Measurements from ENCODE around the gene NEXN. TPM values are rescaled to one million over a fixed set of nuclear protein-coding genes. Genes with fewer than 3 reads are reported as not detected.

The NEXN gene
- total RNA-seq, 1 experiment from 2014 or later, result 0.15 TPM

DNA sequence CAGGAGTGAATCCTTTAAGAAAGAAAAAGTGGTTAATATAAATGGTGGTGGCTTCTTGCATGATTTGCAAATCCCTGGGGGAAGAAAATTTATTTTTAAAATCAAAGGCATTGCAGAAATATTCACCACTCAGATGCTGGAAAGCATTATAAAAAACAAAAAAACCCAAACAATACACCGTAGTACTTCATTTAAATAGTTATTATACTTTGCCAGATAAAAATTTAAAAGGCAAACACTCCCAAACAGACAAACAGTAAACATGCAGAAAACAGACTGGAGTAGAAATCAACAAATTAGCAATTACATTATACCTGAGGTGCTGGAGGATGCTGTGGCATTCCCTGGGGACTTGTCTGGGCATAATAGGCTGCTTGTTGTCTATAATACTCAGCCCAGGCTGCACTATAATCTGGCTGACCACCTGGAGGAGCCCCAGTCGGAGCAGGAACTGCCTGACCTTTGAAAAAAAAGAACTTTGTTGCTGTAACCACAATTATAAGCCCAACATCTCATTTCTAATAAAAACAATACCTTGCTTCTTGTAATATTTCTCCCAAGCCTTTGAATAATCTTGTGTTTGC is 60.5 kb downstream of the NEXN start:
- Histone ChIP-seq H3K27ac (ENCODE audit: low read depth, low read length) (no peak overlapping the region), H3K4me2 (ENCODE audit: low read length) (no peak overlapping the region), H3K4me3 (replicated peaks in 1 of 2; ENCODE audit: low read depth in 1 of 2, low read length in 2 of 2) (no peak overlapping the region), H3K27me3 (ENCODE audit: insufficient read depth, low read length) (no peaks in the 10 kb centered on the region), H2AFZ (ENCODE audit: low read depth, low read length, poor library complexity, severe bottlenecking) (no peak overlapping the region), H3K79me2 (ENCODE audit: insufficient read depth, low read length) (peaks cover 83% of the 10 kb centered on the region), H3K36me3 (ENCODE audit: control insufficient read depth in 1 of 2, insufficient read depth in 2 of 2, low read length in 2 of 2) (peaks cover 67 to 71% of the 10 kb centered on the region in 2 experiments), H3K9ac (ENCODE audit: low read length) (no peak overlapping the region), H3K9me2 (ENCODE audit: insufficient read depth) (no peaks in the 10 kb centered on the region), H4K20me1 (ENCODE audit: insufficient read depth) (peaks cover 37% of the 10 kb centered on the region; the same call in 1 of the 2 replicates), H3K4me1 (ENCODE audit: control insufficient read depth in 1 of 2, insufficient read depth in 2 of 2, low read length in 2 of 2) (no peaks in the 10 kb centered on the region), H3K9me3 (ENCODE audit: control insufficient read depth in 1 of 2, insufficient read depth in 1 of 2, low read depth in 1 of 2, low read length in 2 of 2) (no peaks in the 10 kb centered on the region)
- intact Hi-C loops (cut with micrococcal nuclease), result no loop called here
- POLR2A ChIA-PET, result no interaction called here
- TF ChIP-seq ELF1 (IDR thresholded peaks at IDR 0.05; ENCODE audit: borderline replicate concordance, low read depth), result no peak
- TF ChIP-seq CEBPB (IDR thresholded peaks at IDR 0.05; ENCODE audit: low read depth), result no peak
- no peak for TF ChIP-seq RAD21 (IDR thresholded peaks at IDR 0.05; ENCODE audit: low read depth)
- TF ChIP-seq, protein P1, sequence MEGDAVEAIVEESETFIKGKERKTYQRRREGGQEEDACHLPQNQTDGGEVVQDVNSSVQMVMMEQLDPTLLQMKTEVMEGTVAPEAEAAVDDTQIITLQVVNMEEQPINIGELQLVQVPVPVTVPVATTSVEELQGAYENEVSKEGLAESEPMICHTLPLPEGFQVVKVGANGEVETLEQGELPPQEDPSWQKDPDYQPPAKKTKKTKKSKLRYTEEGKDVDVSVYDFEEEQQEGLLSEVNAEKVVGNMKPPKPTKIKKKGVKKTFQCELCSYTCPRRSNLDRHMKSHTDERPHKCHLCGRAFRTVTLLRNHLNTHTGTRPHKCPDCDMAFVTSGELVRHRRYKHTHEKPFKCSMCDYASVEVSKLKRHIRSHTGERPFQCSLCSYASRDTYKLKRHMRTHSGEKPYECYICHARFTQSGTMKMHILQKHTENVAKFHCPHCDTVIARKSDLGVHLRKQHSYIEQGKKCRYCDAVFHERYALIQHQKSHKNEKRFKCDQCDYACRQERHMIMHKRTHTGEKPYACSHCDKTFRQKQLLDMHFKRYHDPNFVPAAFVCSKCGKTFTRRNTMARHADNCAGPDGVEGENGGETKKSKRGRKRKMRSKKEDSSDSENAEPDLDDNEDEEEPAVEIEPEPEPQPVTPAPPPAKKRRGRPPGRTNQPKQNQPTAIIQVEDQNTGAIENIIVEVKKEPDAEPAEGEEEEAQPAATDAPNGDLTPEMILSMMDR (IDR thresholded peaks at IDR 0.05 in 2 of 3, conservative IDR thresholded peaks at IDR 0.05 in 1 of 3; ENCODE audit: borderline replicate concordance in 1 of 3, insufficient read depth in 1 of 3, low read depth in 2 of 3, low read length in 2 of 3), result 0 out of 6 replicates have a peak, but pooled peaks of 2 of the 3 experiments have one; percentile 11 to 14
- no peak for TF ChIP-seq ZNF274 (IDR thresholded peaks at IDR 0.05; ENCODE audit: low read depth, low read length)
- peak; percentile 3 for DNase-seq (ENCODE audit: low read depth, low spot score)
- no TSS peak for BruUV-seq (replicated peaks)
- CTCF ChIA-PET, result interaction anchor here (2.3 kb wide), 1 partner anchor 166 kb away, joined by 7 read pairs; no protein-coding TSS in a partner anchor
- RAD21 ChIA-PET (ENCODE audit: low non-redundant PET in 1 of 2, low total read pairs in 2 of 2, uncharacterized antibody in 2 of 2, unreplicated experiment in 2 of 2), result no interaction called here
- ATAC-seq, result peak; percentile 86

DNA sequence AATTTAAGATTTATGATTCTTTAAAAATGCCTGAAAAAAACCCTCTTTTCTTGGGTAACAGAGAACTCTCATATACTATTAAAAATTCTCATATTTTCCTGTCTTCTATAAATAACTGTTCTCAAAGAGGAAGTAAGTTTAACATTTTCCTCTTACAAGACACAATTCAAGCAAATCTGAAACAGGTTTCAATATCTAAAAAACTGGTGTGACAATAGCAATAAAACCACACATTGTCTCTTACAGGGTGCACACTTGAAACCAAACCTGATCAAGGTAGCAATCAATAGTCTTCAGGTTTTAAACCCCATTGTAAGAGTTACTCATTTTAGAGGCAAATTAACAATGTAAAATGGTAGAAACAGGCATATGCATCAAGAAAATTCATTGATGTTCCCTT is 62.4 kb downstream of the NEXN start:
- BruUV-seq (replicated peaks), result no TSS peak
- RAD21 ChIA-PET (ENCODE audit: low non-redundant PET in 1 of 2, low total read pairs in 2 of 2, uncharacterized antibody in 2 of 2, unreplicated experiment in 2 of 2), result no interaction called here
- CTCF ChIA-PET, result no interaction called here
- ATAC-seq, result no peak
- no peak overlapping the region for H3K27ac ChIP-seq (ENCODE audit: low read depth, low read length)
- no peak overlapping the region for H3K4me2 ChIP-seq (ENCODE audit: low read length)
- peaks cover 46% of the 10 kb centered on the region; the same call in 1 of the 2 replicates for H4K20me1 ChIP-seq (ENCODE audit: insufficient read depth)
- intact Hi-C loops (cut with micrococcal nuclease), result no loop called here
- H3K79me2 ChIP-seq (ENCODE audit: insufficient read depth, low read length), result peaks cover 94% of the 10 kb centered on the region
- no peaks in the 10 kb centered on the region for H3K9me3 ChIP-seq (ENCODE audit: control insufficient read depth in 1 of 2, insufficient read depth in 1 of 2, low read depth in 1 of 2, low read length in 2 of 2)
- H3K36me3 ChIP-seq (ENCODE audit: control insufficient read depth in 1 of 2, insufficient read depth in 2 of 2, low read length in 2 of 2), result peaks cover 77% of the 10 kb centered on the region in 2 experiments
- no peak for DNase-seq (ENCODE audit: low read depth, low spot score)
- no peaks in the 10 kb centered on the region for H3K9me2 ChIP-seq (ENCODE audit: insufficient read depth)
- H3K4me1 ChIP-seq (ENCODE audit: control insufficient read depth in 1 of 2, insufficient read depth in 2 of 2, low read length in 2 of 2), result no peaks in the 10 kb centered on the region
- POLR2A ChIA-PET, result no interaction called here
- no peaks in the 10 kb centered on the region for H3K27me3 ChIP-seq (ENCODE audit: insufficient read depth, low read length)
- H2AFZ ChIP-seq (ENCODE audit: low read depth, low read length, poor library complexity, severe bottlenecking), result no peak overlapping the region
- H3K9ac ChIP-seq (ENCODE audit: low read length), result no peak overlapping the region
- H3K4me3 ChIP-seq (replicated peaks in 1 of 2; ENCODE audit: low read depth in 1 of 2, low read length in 2 of 2), result no peak overlapping the region
- TF ChIP-seq RAD21 (IDR thresholded peaks at IDR 0.05; ENCODE audit: low read depth) (no peak), SRF (IDR thresholded peaks at IDR 0.05; ENCODE audit: low read depth) (no peak), TCF7L2 (IDR thresholded peaks at IDR 0.05; ENCODE audit: borderline replicate concordance, extremely low read depth, insufficient read depth, insufficient read length) (no peak), SP1 (IDR thresholded peaks at IDR 0.05; ENCODE audit: low read depth) (no peak), CBX3 (IDR thresholded peaks at IDR 0.05; ENCODE audit: low read depth) (no peak), JUND (IDR thresholded peaks at IDR 0.05) (no peak), FOSL1 (IDR thresholded peaks at IDR 0.05; ENCODE audit: low read depth) (no peak), POLR2AphosphoS5 (IDR thresholded peaks at IDR 0.05; ENCODE audit: low read depth, low read length) (no peak)
- TF ChIP-seq, protein P1 (IDR thresholded peaks at IDR 0.05 in 2 of 3, conservative IDR thresholded peaks at IDR 0.05 in 1 of 3; ENCODE audit: borderline replicate concordance in 1 of 3, insufficient read depth in 1 of 3, low read depth in 2 of 3, low read length in 2 of 3), result no peak
- TF ChIP-seq, protein P2, sequence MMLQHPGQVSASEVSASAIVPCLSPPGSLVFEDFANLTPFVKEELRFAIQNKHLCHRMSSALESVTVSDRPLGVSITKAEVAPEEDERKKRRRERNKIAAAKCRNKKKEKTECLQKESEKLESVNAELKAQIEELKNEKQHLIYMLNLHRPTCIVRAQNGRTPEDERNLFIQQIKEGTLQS (IDR thresholded peaks at IDR 0.05), result no peak
- TF ChIP-seq, protein P3, sequence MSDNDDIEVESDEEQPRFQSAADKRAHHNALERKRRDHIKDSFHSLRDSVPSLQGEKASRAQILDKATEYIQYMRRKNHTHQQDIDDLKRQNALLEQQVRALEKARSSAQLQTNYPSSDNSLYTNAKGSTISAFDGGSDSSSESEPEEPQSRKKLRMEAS (IDR thresholded peaks at IDR 0.05), result no peak
